ENCODE measurements around the gene PCDH1.

- TF ChIP-seq CTCF (IDR thresholded peaks at IDR 0.05), result no peak
- TF ChIP-seq EP300 (IDR thresholded peaks at IDR 0.05; ENCODE audit: low read depth), result no peak
Observed at GRCh38 chr5:141876628-141877355, 1.4 kb downstream of the PCDH1 start.

Measured in transverse colon (tissue), 3 donors.